Measurements from ENCODE around the gene MAGEA10.

DNA sequence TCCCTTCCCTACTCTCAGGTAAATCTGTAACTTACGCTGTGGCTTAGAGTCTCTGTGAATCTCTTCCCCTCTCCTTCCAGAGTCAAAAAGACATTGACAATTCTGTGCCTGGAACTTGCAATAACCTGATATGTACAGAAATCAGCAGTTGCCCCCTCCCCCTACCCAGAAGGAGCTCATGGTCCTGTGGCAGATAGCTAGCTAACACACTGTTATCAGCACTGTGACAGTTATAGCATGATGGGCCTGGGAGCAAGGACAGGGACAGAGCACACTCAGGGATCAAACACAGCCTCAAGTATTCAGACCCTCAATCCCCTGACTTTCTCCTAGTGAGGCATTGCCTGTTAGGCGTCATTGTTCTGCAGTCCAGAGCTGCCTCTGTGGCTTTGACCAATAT lies 18.7 kb upstream of the MAGEA10 start:
- no peak for TF ChIP-seq POLR2A (IDR thresholded peaks at IDR 0.05)
- no peak for TF ChIP-seq EP300 (IDR thresholded peaks at IDR 0.05)

All from ovary (tissue), 1 donor.